ENCODE measurements around the gene SLC35F1.
"Not testable (repeated sequence)": the region's sequence is repeated elsewhere in the genome, so short reads cannot be mapped to it uniquely, and the experiment has no call there.

SLC35F1 gene

GRCh38 chr6:117992856-117993255 is 85.8 kb downstream of the SLC35F1 start:
- no peak for DNase-seq (ENCODE audit: low read depth)

GRCh38 chr6:118012944-118013343 is 105.9 kb downstream of the SLC35F1 start:
- no peak for DNase-seq (ENCODE audit: low read depth)

GRCh38 chr6:118016532-118016931 is 109.5 kb downstream of the SLC35F1 start:
- no peak for DNase-seq (ENCODE audit: low read depth)

GRCh38 chr6:118017301-118017848 is 110.3 kb downstream of the SLC35F1 start:
- DNase-seq (ENCODE audit: low read depth), result no peak

- DNase-seq (ENCODE audit: low read depth), result no peak
Observed at GRCh38 chr6:118023771-118024170, 116.7 kb downstream of the SLC35F1 start.

- no peak for DNase-seq (ENCODE audit: low read depth)
Observed at GRCh38 chr6:118029967-118030366, 122.9 kb downstream of the SLC35F1 start.

- not testable (repeated sequence) for DNase-seq (ENCODE audit: low read depth)
Observed at GRCh38 chr6:118037479-118037878, 130.4 kb downstream of the SLC35F1 start.

GRCh38 chr6:118042855-118043254 is 135.8 kb downstream of the SLC35F1 start:
- no peak for DNase-seq (ENCODE audit: low read depth)

GRCh38 chr6:118044275-118044674 is 137.2 kb downstream of the SLC35F1 start:
- DNase-seq (ENCODE audit: low read depth), result no peak

GRCh38 chr6:118054082-118054481 is 147.0 kb downstream of the SLC35F1 start:
- no peak for DNase-seq (ENCODE audit: low read depth)

- DNase-seq (ENCODE audit: low read depth), result no peak
Observed at GRCh38 chr6:118061666-118062065, 154.6 kb downstream of the SLC35F1 start.

GRCh38 chr6:118080547-118080946 is 173.5 kb downstream of the SLC35F1 start:
- no peak for DNase-seq (ENCODE audit: low read depth)

GRCh38 chr6:118083711-118084110 is 176.6 kb downstream of the SLC35F1 start:
- no peak for DNase-seq (ENCODE audit: low read depth)

- no peak for DNase-seq (ENCODE audit: low read depth)
Observed at GRCh38 chr6:118085665-118086064, 178.6 kb downstream of the SLC35F1 start.

- DNase-seq (ENCODE audit: low read depth), result no peak
Observed at GRCh38 chr6:118086159-118086558, 179.1 kb downstream of the SLC35F1 start.

- DNase-seq (ENCODE audit: low read depth), result no peak
Observed at GRCh38 chr6:118092086-118092485, 185.0 kb downstream of the SLC35F1 start.

GRCh38 chr6:118097576-118097975 is 190.5 kb downstream of the SLC35F1 start:
- no peak for DNase-seq (ENCODE audit: low read depth)

GRCh38 chr6:118100717-118101116 is 193.7 kb downstream of the SLC35F1 start:
- no peak for DNase-seq (ENCODE audit: low read depth)

- DNase-seq (ENCODE audit: low read depth), result no peak
Observed at GRCh38 chr6:118101220-118101619, 194.2 kb downstream of the SLC35F1 start.

- DNase-seq (ENCODE audit: low read depth), result no peak
Observed at GRCh38 chr6:118101831-118102345, 194.8 kb downstream of the SLC35F1 start.

- no peak for DNase-seq (ENCODE audit: low read depth)
Observed at GRCh38 chr6:118102401-118102800, 195.3 kb downstream of the SLC35F1 start.

- DNase-seq (ENCODE audit: low read depth), result no peak
Observed at GRCh38 chr6:118103381-118104146, 196.5 kb downstream of the SLC35F1 start.

- DNase-seq (ENCODE audit: low read depth), result no peak
Observed at GRCh38 chr6:118122161-118122725, 215.2 kb downstream of the SLC35F1 start.

All from stimulated activated CD8-positive, alpha-beta memory T cell treated with anti-CD3 and anti-CD28 coated beads, Interleukin-12 subunit alpha, Interleukin-12 subunit beta, amount 100 ng/mL, for 1 hour (primary cell).